Mesothelial cell of epicardium (in vitro differentiated cells): ENCODE results near the gene CHIC2. TPM values are rescaled to one million over a fixed set of nuclear protein-coding genes. Genes with fewer than 3 reads are reported as not detected.
"Not testable (repeated sequence)": the region's sequence is repeated elsewhere in the genome, so short reads cannot be mapped to it uniquely, and the experiment has no call there.

Source experiments
- DNase-seq, 2 experiments: peaks; one replicate each; pipeline ENCODE4 v3.0.0; 2021; ENCODE audit warnings: low spot score in 2 of 2; ENCODE audit not compliant: unreplicated experiment in 2 of 2
- H3K27ac Mint-ChIP-seq: 2 replicates; pipeline ENCODE4 v1.8.0; 2021; ENCODE audit warnings: mixed read lengths
- H3K27me3 Mint-ChIP-seq: 2 replicates; pipeline ENCODE4 v1.8.0; 2021; ENCODE audit warnings: low read depth, mixed read lengths
- H3K36me3 Mint-ChIP-seq: 2 replicates; pipeline ENCODE4 v1.8.0; 2021; ENCODE audit warnings: mixed read lengths
- H3K4me1 Mint-ChIP-seq: 2 replicates; pipeline ENCODE4 v1.8.0; 2021; ENCODE audit warnings: mixed read lengths
- H3K4me3 Mint-ChIP-seq: 2 replicates; pipeline ENCODE4 v1.8.0; 2021; ENCODE audit warnings: mild to moderate bottlenecking, moderate library complexity, mixed read lengths
- H3K9me3 Mint-ChIP-seq: 2 replicates; pipeline ENCODE4 v1.8.0; 2021; ENCODE audit warnings: mixed read lengths
- CTCF ChIP-seq: fragments of 200-600 bp; sonication (generic); IDR thresholded peaks from one replicate; pipeline ENCODE4 v1.5.0; 2021; ENCODE audit warnings: antibody characterized with exemption; ENCODE audit not compliant: unreplicated experiment
- total RNA-seq: library from RNA; stranded (reverse); gene quantifications from 3 replicates; pipeline ENCODE4 v1.2.1, GENCODE V29; 2021

The CHIC2 gene
- total RNA-seq, 1 donor from 2014 or later, result 21.8 TPM

- peak overlapping the region; percentile 2 for H3K27ac Mint-ChIP-seq
- H3K4me1 Mint-ChIP-seq, result peaks cover 6% of the 10 kb centered on the region
- no peak for DNase-seq
- H3K36me3 Mint-ChIP-seq, result peaks cover 41% of the 10 kb centered on the region
- H3K4me3 Mint-ChIP-seq, result no peak overlapping the region
- TF ChIP-seq CTCF, result no peak
- peaks cover 9% of the 10 kb centered on the region for H3K9me3 Mint-ChIP-seq
- no peaks in the 10 kb centered on the region for H3K27me3 Mint-ChIP-seq
Observed at GRCh38 chr4:54038056-54038455, 26.3 kb downstream of the CHIC2 start.

GRCh38 chr4:54036184-54036583 is 28.2 kb downstream of the CHIC2 start:
- no peaks in the 10 kb centered on the region for H3K27me3 Mint-ChIP-seq
- no peak overlapping the region for H3K4me3 Mint-ChIP-seq
- no peak overlapping the region for H3K27ac Mint-ChIP-seq
- peaks cover 34% of the 10 kb centered on the region for H3K36me3 Mint-ChIP-seq
- peaks cover 9% of the 10 kb centered on the region for H3K9me3 Mint-ChIP-seq
- no peak for DNase-seq
- TF ChIP-seq CTCF, result no peak
- peaks cover 14% of the 10 kb centered on the region for H3K4me1 Mint-ChIP-seq

GRCh38 chr4:54032558-54033135 is 31.8 kb downstream of the CHIC2 start:
- no peak for TF ChIP-seq CTCF
- Mint-ChIP-seq H3K27ac (no peak overlapping the region), H3K4me3 (peak overlapping the region; percentile 56), H3K4me1 (peaks cover 14% of the 10 kb centered on the region), H3K27me3 (no peaks in the 10 kb centered on the region), H3K36me3 (peaks cover 22% of the 10 kb centered on the region), H3K9me3 (peaks cover 3% of the 10 kb centered on the region)
- DNase-seq, result no peak

GRCh38 chr4:54027311-54027710 is 37.1 kb downstream of the CHIC2 start:
- no peak for TF ChIP-seq CTCF
- Mint-ChIP-seq H3K9me3 (peaks cover 6% of the 10 kb centered on the region), H3K27me3 (no peaks in the 10 kb centered on the region), H3K4me3 (no peak overlapping the region), H3K27ac (no peak overlapping the region), H3K36me3 (peaks cover 6% of the 10 kb centered on the region), H3K4me1 (peaks cover 5% of the 10 kb centered on the region)
- DNase-seq, result no peak

- peaks cover 4% of the 10 kb centered on the region for H3K4me1 Mint-ChIP-seq
- H3K36me3 Mint-ChIP-seq, result peaks cover 6% of the 10 kb centered on the region
Observed at GRCh38 chr4:54025582-54025981, 38.8 kb downstream of the CHIC2 start.

GRCh38 chr4:54023019-54023418 is 41.4 kb downstream of the CHIC2 start:
- not testable (repeated sequence) for H3K4me3 Mint-ChIP-seq, H3K36me3 Mint-ChIP-seq, H3K4me1 Mint-ChIP-seq, H3K27ac Mint-ChIP-seq, H3K9me3 Mint-ChIP-seq, DNase-seq, H3K27me3 Mint-ChIP-seq

More at GRCh38 chr4:54025582-54025981, 38.8 kb downstream of the CHIC2 start:
- no peak for DNase-seq
- Mint-ChIP-seq H3K9me3 (peaks cover 6% of the 10 kb centered on the region), H3K4me3 (no peak overlapping the region), H3K27me3 (no peaks in the 10 kb centered on the region), H3K27ac (no peak overlapping the region)
- TF ChIP-seq CTCF, result no peak
